Activated effector memory CD4-positive, alpha-beta T cell treated with anti-CD3 and anti-CD28 coated beads, Interleukin-2, amount 50 U/mL, for 16 hours (primary cell): ENCODE measurements around the gene PAFAH2.
"Not testable (repeated sequence)": the region's sequence is repeated elsewhere in the genome, so short reads cannot be mapped to it uniquely, and the experiment has no call there.

Experiments used
- DNase-seq: peaks from one replicate; pipeline ENCODE4 v3.0.0-alpha.2; 2020

The PAFAH2 gene

DNA sequence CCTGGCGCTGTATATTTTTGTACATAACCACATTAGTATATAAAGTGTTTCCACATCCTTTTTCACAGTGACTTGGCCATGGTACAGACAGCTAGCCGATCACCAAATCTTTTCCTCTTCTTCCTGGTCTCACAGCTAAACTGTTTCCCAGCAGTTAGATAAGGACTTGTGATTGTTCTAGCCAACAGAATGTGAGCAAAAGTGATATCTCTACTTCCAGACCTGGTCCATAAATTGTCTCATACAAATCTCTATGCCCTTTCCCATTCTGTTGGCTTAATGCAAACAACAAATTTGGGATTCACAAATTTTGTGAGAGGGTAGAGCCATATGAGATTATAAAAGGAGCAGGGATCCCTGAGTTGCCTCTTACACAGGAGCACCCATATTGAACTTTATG, 19.5 kb downstream of the PAFAH2 start:
- DNase-seq: no peak

GRCh38 chr1:25977801-25978200, 20.1 kb downstream of the PAFAH2 start:
- DNase-seq: no peak

DNA sequence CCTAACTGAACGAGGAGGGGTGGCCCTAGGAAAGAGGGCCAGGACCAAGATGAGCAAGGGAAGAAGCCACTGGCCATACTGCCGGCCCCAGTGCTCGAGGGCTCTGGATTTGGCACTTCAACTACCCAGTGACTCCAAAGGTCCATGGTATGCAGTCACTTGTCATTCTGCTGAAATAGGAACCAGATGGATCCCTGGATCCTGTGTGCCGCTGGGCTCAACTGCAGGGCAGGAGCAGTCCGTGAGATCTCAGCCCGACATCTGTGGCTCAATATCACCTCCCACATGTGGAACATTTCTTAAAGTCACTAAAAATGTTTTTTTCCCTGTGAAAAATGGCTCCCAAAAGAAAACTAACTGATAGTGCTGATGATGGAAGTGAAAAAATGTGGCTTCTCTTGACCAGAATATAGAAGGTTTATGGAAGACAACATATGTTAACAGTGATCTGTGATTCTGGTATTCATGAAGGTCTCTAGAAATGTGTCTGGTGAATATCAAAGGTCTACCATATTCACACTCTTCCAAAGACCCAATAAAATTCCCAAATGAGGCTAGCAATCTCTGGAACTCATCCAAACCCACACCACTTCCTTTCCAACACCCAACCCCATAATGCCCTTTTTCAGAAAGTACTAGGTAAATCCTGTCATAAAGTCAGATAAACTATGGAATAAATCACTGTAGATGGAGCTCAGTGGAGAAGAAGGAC, 24.1 kb downstream of the PAFAH2 start:
- DNase-seq: no peak

- peak; percentile 22 for DNase-seq
Measured at GRCh38 chr1:25971811-25972180, 26.1 kb downstream of the PAFAH2 start.

- DNase-seq: peak; percentile 63
Measured at GRCh38 chr1:25971066-25971810, 26.6 kb downstream of the PAFAH2 start.

- DNase-seq: peak; percentile 22
Measured at GRCh38 chr1:25967308-25967707, 30.6 kb downstream of the PAFAH2 start.

DNA sequence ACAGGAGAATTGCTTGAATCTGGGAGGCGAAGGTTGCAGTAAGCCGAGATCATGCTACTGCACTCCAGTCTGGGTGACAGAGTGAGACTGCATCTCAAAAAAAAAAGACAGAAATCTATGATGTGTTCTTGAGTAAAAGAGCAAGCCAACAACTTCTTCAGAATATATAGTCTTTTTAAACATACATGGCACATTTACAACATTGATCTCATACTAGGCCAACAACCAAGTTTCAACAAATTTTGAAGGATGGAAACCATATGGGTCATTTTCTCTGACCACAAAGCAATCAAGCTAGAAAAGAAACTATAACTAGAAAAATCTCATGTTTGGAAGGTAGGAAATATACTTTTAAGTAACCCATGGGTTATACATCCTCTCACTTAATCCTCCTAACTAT, 38.3 kb downstream of the PAFAH2 start:
- DNase-seq: no peak

- DNase-seq: no peak
Measured at GRCh38 chr1:25958465-25958864, 39.4 kb downstream of the PAFAH2 start.

GRCh38 chr1:25955553-25955952, 42.3 kb downstream of the PAFAH2 start:
- DNase-seq: no peak

DNA sequence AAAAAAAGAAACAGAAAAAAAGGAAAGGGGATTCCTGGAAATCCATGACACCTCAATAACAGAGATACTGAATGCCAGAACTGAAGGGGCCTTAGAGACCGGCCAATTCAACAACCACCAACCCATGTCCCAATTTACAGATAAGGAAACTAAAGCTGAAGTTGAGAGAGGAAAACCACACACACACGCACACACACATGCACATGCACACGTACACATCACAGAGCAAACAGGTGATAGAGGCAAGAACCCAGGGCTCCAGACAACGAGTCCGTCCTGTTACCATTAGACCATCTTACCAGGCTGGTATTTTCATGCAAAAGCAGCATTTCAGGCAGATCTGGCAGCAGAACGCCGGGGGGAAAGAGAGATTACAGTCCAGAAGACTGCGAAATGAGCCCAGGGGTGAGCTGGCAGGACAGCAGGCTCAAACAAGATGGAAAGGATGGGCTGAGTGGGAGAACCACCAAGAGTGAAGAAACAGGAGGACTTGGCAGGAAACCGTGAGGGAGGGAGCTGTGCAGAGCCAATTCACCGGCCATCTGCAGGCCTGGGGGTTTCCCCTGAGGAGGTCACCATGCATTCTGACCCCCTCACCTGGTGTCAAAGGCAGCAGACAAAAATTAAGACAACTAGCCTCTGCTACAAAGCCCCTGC, 43.5 kb downstream of the PAFAH2 start:
- DNase-seq: peak; percentile 4

GRCh38 chr1:25952841-25953401, 44.9 kb downstream of the PAFAH2 start:
- DNase-seq: no peak

GRCh38 chr1:25948641-25949040, 49.2 kb downstream of the PAFAH2 start:
- no peak for DNase-seq

DNA sequence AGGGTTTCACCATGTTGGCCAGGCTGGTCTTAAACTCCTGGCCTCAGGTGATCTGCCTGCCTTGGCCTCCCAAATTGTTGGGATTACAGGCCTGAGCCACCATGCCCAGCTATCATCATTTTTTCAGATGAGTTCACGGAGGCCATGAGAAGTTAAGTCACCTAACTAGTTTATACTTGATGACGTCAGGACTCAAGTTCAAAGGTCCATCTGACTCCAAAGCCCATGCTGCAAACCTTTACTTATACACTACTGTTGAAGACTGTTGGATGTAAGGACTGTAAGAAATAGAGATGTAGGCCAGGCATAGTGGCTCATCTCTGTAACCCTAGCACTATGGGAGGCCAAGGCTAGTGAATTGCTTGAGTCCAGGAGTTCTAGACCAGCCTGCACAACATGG, 50.8 kb downstream of the PAFAH2 start:
- DNase-seq: no peak

GRCh38 chr1:25945761-25946160, 52.1 kb downstream of the PAFAH2 start:
- DNase-seq: no peak

- DNase-seq: no peak
Measured at GRCh38 chr1:25944986-25945385, 52.9 kb downstream of the PAFAH2 start.

DNA sequence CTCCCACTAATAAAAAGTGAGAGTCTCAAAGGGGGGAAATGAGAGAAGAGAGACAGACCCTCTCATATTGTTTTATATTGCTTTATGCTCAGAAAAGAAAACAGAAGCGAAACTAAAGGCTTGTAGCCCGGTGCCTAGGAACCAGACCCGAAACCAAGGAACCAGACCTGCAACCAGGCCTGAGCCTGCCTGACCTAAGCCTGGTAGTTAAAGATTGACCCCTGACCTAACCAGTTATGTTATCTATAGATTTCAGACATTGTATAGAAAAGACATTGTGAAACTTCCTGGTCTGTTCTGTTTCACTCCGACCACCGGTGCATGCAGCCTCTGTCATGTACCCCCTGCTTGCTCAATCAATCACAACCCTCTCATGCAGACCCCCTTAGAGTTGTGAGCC, 54.4 kb downstream of the PAFAH2 start:
- DNase-seq: not testable (repeated sequence)

- DNase-seq: no peak
Measured at GRCh38 chr1:25936947-25937346, 60.9 kb downstream of the PAFAH2 start.

DNA sequence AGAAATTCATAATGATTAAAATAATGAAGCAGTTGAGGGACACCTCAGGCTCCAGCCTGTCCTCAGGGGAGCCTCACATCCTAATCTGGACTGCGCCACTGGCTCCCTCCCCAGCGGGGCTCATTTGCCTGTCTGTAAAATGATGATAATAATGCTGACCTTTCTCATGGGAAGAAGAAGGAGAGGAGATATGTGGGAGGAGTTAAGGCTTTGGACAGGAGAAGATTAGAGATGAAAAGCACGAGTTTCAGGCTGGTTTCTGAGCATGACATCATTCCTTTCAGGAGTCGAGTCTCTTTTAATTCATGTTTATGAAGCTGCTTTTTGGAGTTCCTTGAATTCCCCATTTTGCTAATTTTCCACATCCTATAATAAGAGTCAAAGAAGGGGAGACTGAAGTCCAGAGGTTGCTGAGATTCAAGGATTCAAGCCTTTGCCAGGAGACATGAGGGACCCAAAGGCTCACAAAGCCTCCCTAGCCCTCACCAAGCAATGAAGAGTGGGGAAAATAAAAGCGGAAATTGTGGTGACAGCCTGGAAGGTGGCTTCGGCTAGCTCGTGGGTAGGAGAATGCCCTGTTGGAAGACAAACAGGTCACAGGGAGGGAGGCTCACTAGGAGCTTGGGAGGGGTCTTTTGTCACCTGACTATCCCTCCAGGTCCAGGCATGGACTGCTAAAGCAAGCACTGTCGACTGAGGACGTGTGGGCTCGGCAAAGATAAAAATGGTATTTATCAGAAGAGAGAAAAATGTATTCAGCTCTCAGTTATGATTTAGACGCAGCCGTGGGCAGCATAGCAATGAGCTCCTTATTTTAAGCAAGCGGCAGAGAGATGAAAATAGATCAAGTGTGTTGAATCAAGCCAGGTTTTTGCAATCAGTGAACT, 64.1 kb downstream of the PAFAH2 start:
- no peak for DNase-seq

DNA sequence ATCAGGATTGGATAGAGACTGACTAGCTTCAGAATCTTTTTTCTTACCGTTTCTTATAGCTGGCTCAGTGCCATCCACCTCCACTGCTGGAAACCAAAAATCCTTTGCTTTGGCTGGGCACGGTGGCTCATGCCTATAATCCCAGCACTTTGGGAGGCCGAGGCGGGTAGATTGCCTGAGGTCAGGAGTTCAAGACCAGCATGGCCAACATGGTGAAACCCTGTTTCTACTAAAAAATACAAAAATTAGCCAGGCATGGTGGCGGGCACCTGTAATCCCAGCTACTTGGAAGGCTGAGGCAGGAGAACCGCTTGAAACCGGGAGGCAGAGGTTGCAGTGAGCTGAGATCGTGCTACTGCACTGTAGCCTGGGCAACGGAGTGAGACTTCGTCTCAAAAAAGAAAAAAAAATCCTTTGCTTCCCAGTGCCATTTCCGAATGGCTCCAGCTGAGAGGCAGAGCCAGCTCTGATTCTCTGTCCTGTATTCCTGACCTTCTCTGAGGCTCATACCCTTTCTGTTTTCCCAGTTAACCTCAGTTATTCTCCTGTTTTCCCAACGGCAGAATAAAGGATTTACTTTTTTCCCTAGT, 65.0 kb downstream of the PAFAH2 start:
- DNase-seq: not testable (repeated sequence)

GRCh38 chr1:25932321-25932720, 65.5 kb downstream of the PAFAH2 start:
- no peak for DNase-seq

GRCh38 chr1:25929016-25929415, 68.8 kb downstream of the PAFAH2 start:
- no peak for DNase-seq
